Stimulated activated CD4-positive, alpha-beta T cell treated with anti-CD3 and anti-CD28 coated beads, Interleukin-12 subunit alpha, Interleukin-12 subunit beta, amount 100 ng/mL, for 48 hours (primary cell): Measurements from ENCODE around the gene HSD17B7.

Source experiments
- DNase-seq, 3 donors: peaks; one replicate each; pipeline ENCODE4 v3.0.0-alpha.2; 2020; ENCODE audit warnings: low read depth in 2 of 3, low spot score in 1 of 3

Gene HSD17B7

GRCh38 chr1:162854245-162854882, 63.9 kb downstream of the HSD17B7 start:
- peak; percentile 25 to 40 (median 30) for DNase-seq

- DNase-seq = no peak
Measured at GRCh38 chr1:162855461-162856150, 65.1 kb downstream of the HSD17B7 start.

DNA sequence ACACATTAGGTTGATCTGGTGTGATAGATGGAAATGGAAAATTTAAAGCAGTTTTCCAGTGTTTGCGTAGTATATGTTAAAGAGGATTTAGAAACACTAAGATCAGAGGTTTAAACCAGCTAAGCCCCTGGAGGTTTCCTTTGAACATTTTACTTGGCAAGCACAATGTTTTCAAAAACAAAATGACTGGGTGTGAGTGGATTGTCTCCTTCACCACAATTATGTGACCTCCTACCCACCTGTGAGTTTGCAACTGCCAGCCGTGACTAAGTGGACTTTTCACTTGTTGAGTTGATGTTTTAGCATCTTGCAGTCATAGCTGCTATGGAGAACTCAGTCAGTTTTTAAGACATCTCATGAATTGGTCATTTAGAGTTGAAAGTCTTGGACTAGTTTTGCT, 65.8 kb downstream of the HSD17B7 start:
- no peak for DNase-seq

- no peak for DNase-seq
Measured at GRCh38 chr1:162857850-162858249, 67.3 kb downstream of the HSD17B7 start.

- DNase-seq = no peak
Measured at GRCh38 chr1:162859191-162859590, 68.7 kb downstream of the HSD17B7 start.

DNA sequence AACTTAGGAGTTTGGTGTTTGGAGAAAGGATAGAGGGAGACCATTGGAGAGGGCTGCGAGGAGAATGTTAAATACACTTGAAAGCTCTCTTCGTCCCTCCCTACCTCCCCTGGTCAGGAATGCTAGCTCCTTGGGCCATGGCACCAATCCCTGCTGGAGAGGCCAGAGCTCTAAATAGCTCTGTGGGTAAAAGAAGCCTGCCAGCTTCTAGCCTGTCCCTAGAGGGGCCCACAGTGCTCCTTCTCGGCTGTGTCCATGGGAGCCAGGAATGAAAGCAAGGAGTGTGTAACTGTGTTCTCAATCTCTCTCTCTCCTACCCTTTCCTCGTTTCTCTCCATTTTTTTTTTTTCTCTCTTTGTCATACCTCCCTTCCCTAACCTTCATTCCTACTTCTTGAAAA, 70.6 kb downstream of the HSD17B7 start, which contains the start of gene CCDC190:
CCDC190 (minus strand) TSS at position 75 of the 400 bp plus-strand sequence. CDS start 1,529 bp downstream, outside the sequence.
- DNase-seq = no peak

DNA sequence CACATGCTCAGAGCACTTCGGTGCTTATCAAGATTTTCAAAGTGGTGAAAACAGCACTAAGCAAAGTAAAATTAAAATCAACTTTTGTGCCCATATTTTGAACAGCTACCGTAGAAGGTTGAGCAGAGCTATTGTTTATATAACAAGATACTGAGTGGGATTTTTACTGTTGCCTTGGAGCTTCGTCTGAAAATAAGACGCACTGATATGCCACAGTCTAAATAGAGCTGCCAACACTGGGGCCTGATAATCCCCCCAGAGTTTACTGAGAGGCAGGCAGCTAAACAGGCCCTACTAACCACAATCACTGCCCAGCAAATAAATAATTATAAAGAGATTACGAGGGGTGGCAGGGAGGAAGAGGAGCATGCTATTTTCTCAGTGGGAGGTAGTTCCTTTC, 71.1 kb downstream of the HSD17B7 start:
- no peak for DNase-seq
